Psoas muscle (tissue), 8 donors: ENCODE measurements around the gene MATN1. TPM values are rescaled to one million over a fixed set of nuclear protein-coding genes. Genes with fewer than 3 reads are reported as not detected.
"Not testable (repeated sequence)": the region's sequence is repeated elsewhere in the genome, so short reads cannot be mapped to it uniquely, and the experiment has no call there.

Experiments
- ATAC-seq, 4 donors: fragments of 200-7000 bp; cut with Tn5 transposase; one replicate each; pipeline ENCODE4 v1.9.1; 2020; ENCODE audit warnings: moderate library complexity in 3 of 4, mild to moderate bottlenecking in 2 of 4
- DNase-seq, 2 donors: peaks; one replicate each; pipeline ENCODE4 v3.0.0-alpha.2; 2020
- H3K27ac ChIP-seq: fragments of 200-600 bp; one replicate; pipeline ENCODE4 v1.8.0; 2022
- H3K27me3 ChIP-seq, 3 donors: fragments of 200-600 bp in 1 of 3; one replicate each; pipeline versions ENCODE4 v1.6.1 to v1.8.0; 2013 to 2022; ENCODE audit warnings: low read length in 2 of 3, mild to moderate bottlenecking in 2 of 3, moderate library complexity in 1 of 3; ENCODE audit not compliant: insufficient read depth in 3 of 3
- H3K36me3 ChIP-seq, 2 donors: fragments of 200-600 bp in 1 of 2; one replicate each; pipeline versions ENCODE4 v1.6.1 to v1.8.0; 2013 to 2022; ENCODE audit warnings: low read depth in 1 of 2, mild to moderate bottlenecking in 1 of 2, moderate library complexity in 1 of 2; ENCODE audit not compliant: insufficient read depth in 1 of 2
- H3K4me1 ChIP-seq: fragments of 200-600 bp; one replicate; pipeline ENCODE4 v1.8.0; 2022
- H3K4me3 ChIP-seq: fragments of 200-600 bp; one replicate; pipeline ENCODE4 v1.8.0; 2022; ENCODE audit warnings: mild to moderate bottlenecking
- H3K9me3 ChIP-seq: fragments of 200-600 bp; one replicate; pipeline ENCODE4 v1.8.0; 2022
- CTCF ChIP-seq: fragments of 200-600 bp; IDR thresholded peaks from one replicate; pipeline ENCODE4 v1.8.0; 2022; ENCODE audit warnings: antibody characterized with exemption
- WGBS, 3 donors: extraction: QIAGEN DNeasy Blood & Tissue Kit; methylation state at CpG; one replicate each; pipeline versions ENCODE4 v1.1.6 to v1.1.7; 2013; 5-methylcytosine and 5-hydroxymethylcytosine counted together
- intact Hi-C, 2 donors: fragments of 100-400 bp; cut with DNase I; formaldehyde crosslinking; loops; one replicate each; pipeline versions ENCODE4 v1.11.0 to v1.14.2; 2022
- polyA plus RNA-seq, 3 donors: library from polyadenylated mRNA; stranded (reverse); fragments of 200-250 nt; gene quantifications; one replicate each; pipeline ENCODE4 v1.2.3, GENCODE V29; 2013
- total RNA-seq, 4 donors: library from RNA; stranded (reverse); fragmentation: NEBNext Ultra II Directional in 2 of 4; extraction: Animal tissue kit (Norgen Biotek cat#: 25700) in 2 of 4; gene quantifications; one replicate each; pipeline versions ENCODE4 v1.2.1 to v1.2.4, GENCODE V29; 2021 to 2023
- donor health status: healthy with polysubstance abuse.
- donor health status: DM: no; HTN: no; CAD: no; lungs with moderate emphysema.
- donor health status: Bipolar disorder and iron deficiency.
- donor health status: healthy.
- donor health status: DM: yes; HTN: yes; CAD: no.
- donor health status: DM: no; HTN: no; CAD: no.
- donor health status: DM: no; HTN: no; CAD: no.
- donor health status: DM: yes; HTN: yes; CAD: no.

The MATN1 gene
- total and polyA plus RNA-seq, 7 donors: 0.03 to 0.07 (median 0.04) TPM; not detected in 4

- Histone ChIP-seq H3K36me3 (no peaks in the 10 kb centered on the region), H3K27me3 (peaks cover 0 to 32% (median 10%) of the 10 kb centered on the region in 3 donors), H3K4me1 (no peaks in the 10 kb centered on the region), H3K9me3 (no peaks in the 10 kb centered on the region), H3K27ac (no peak overlapping the region), H3K4me3 (no peak overlapping the region)
- no peak for ATAC-seq
- no peak for TF ChIP-seq CTCF
- intact Hi-C loops: no loop called here
- DNase-seq: peak in 1 of 2 donors; percentile 19
- 78 to 84% (median 79%) methylated on average over 11 of the region's 11 CpGs for WGBS, 3 donors
These were observed 34.2 kb downstream of the MATN1 start for GRCh38 chr1:30688920-30689794.

GRCh38 chr1:30688516-30688915 lies 34.9 kb downstream of the MATN1 start:
- WGBS, 3 donors: 82 to 92% (median 91%) methylated on average over 9 of the region's 9 CpGs
- H3K4me3 ChIP-seq, intact Hi-C loops, ATAC-seq, H3K27ac ChIP-seq, H3K36me3 ChIP-seq, DNase-seq, H3K4me1 ChIP-seq, H3K9me3 ChIP-seq: not testable (repeated sequence)
- H3K27me3 ChIP-seq: peaks cover 0 to 38% (median 10%) of the 10 kb centered on the region in 3 donors

GRCh38 chr1:30687886-30688285 lies 35.5 kb downstream of the MATN1 start:
- WGBS, 3 donors: 92 to 96% (median 95%) methylated on average over 6 of the region's 6 CpGs
- no peak for DNase-seq
- TF ChIP-seq CTCF: no peak
- no peak for ATAC-seq
- intact Hi-C loops: no loop called here
- Histone ChIP-seq H3K4me3 (no peak overlapping the region), H3K9me3 (no peaks in the 10 kb centered on the region), H3K27me3 (peaks cover 0 to 42% (median 11%) of the 10 kb centered on the region in 3 donors), H3K36me3 (no peaks in the 10 kb centered on the region), H3K27ac (no peak overlapping the region), H3K4me1 (no peaks in the 10 kb centered on the region)

GRCh38 chr1:30686236-30686935 lies 37.0 kb downstream of the MATN1 start:
- no peak for TF ChIP-seq CTCF
- Histone ChIP-seq H3K36me3 (no peaks in the 10 kb centered on the region), H3K4me3 (no peak overlapping the region), H3K27ac (no peak overlapping the region), H3K27me3 (peaks cover 0 to 42% (median 12%) of the 10 kb centered on the region in 3 donors), H3K9me3 (no peaks in the 10 kb centered on the region), H3K4me1 (no peaks in the 10 kb centered on the region)
- intact Hi-C loops: no loop called here
- WGBS, 3 donors: 54 to 68% (median 58%) methylated on average over 10 of the region's 10 CpGs
- DNase-seq (peak in 1 of 2 donors; percentile 19), ATAC-seq (no peak)

DNA sequence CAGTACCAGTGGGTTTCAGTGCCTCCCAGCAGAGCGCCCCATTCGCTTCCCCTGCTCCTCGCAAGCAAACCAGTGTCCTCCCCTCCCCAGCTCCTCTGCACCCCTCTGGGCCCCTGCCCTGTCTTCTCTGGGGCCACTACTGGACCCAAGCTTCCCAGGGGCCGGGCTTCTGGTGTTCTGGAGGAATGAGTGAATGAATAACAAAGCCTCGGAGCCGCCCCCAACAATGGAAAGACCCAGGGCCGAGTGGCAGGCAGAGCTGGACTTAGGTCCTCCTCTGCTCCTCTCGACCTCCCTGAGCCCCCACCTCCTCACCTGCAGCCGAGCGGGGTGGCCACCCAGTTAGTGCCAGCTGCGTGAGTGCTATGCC lies 37.6 kb downstream of the MATN1 start:
- no peaks in the 10 kb centered on the region for H3K9me3 ChIP-seq
- WGBS, 3 donors: 49 to 56% (median 52%) methylated on average over 11 of the region's 11 CpGs
- TF ChIP-seq CTCF: no peak
- no peaks in the 10 kb centered on the region for H3K4me1 ChIP-seq
- H3K36me3 ChIP-seq: no peaks in the 10 kb centered on the region
- no peak overlapping the region for H3K4me3 ChIP-seq
- intact Hi-C loops: no loop called here
- peak in 1 of 2 donors; percentile 43 for DNase-seq
- peaks cover 0 to 42% (median 12%) of the 10 kb centered on the region in 3 donors for H3K27me3 ChIP-seq
- no peak for ATAC-seq
- H3K27ac ChIP-seq: no peak overlapping the region
